ENCODE results near the gene CHCHD4.
"Not testable (repeated sequence)": the region's sequence is repeated elsewhere in the genome, so short reads cannot be mapped to it uniquely, and the experiment has no call there.

CHCHD4 gene

DNA sequence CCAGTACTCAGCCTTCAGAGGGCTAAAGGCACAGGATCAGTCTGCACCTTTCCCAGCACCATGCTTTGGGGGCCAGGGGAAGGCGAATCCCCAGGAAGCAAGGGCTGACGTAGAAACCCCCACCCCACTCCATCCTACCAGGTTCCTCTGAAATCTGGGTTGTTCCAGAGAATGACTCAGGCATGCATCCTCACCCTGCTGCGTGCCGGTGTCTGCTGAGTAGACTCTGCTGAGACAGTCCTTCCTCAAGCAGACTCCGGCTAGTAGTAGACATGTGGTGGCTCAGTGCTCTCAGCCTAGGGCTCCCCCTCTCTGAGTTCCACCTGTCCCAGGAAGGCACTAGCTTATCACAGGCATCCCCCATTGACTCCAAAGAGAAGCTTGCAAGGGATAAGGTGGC, 9.2 kb upstream of the CHCHD4 start:
- no peak for DNase-seq

DNA sequence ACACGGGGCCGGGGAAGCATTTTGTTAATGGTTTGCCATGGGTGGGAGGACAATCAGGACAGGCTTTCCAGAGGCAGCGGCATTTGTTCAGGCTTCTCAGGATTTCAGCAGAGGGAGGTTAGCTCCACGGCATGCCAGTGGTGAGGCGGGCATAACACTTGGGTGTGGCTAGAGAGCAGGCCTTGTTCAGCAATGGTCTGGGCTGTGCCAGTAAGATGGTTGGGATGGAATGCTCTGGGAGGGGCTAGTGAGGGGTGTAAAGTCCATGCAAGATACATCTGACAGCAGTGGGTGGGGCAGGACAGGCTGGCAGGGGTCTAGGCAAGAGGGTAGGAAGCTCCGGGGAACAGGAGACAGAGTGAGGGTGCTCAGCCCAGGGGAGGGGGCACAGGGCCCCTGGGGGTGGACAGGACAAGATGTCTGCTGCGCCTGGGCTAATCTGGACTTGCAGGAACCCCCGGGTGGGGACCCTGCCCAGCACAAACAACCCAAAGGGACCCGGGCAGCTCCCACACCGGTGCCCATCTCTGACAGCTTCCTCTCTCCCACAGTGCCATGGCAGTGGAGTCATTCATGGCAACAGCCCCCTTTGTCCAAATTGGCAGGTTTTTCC, 8.6 kb upstream of the CHCHD4 start:
- no peak for DNase-seq

DNA sequence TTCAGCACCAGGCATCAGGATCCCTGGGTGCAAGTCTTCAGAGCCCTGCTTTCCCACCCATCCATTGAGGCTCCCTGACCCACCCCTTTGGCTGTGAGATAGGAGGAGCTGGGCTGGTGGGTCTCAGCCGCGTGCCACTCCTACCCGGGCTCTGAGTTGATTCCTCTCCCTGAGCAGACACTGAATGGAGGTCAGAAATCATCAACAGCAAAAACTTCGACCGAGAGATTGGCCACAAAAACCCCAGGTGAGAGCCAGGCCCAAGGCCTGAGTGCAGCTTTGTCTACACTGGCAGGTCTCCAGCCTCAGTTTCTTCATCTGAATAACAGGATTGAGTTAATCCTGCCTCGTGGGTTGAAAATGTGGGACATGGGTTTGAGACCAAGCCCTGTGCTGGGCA, 8.0 kb upstream of the CHCHD4 start:
- no peak for DNase-seq

DNA sequence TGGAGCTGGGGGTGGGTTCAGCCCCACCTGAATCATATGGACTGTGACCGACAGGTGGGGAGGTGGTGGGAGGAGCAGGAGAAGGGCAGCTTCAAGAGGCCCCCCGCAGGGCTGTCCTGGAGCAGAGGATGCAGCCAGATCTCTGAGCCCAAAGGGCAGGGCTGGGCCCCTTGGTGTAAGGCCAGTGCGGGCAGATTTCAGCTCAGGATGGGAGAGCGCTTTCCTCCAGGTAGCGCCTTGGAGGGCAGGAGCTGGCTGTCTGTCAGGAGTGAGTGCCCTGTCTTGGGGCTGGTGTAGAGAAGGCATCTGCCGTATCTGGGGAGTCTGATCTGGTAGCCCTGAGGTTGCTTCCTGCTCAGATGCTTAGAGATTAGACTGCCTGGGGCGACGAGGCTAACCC, 7.5 kb upstream of the CHCHD4 start:
- DNase-seq = no peak

DNA sequence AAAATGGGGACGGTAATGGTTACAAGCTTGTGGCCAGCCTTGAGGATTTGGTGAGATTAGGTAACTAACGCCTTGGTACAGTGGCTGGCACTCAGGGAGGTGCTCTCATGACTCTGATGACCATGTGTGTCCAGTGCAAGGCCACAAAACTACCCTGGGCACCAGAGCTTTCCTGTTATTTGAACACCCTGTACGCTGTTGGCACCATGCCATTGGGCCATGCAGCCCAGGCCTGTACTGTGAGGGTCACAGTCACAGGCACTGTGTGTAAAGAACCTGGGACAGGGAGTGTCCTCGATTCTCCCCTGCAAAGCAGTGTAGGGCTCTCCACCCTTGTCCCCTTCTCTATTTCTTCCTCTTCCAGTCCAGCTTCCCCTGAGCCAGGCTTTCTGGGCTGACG, 6.5 kb upstream of the CHCHD4 start:
- DNase-seq = no peak

DNA sequence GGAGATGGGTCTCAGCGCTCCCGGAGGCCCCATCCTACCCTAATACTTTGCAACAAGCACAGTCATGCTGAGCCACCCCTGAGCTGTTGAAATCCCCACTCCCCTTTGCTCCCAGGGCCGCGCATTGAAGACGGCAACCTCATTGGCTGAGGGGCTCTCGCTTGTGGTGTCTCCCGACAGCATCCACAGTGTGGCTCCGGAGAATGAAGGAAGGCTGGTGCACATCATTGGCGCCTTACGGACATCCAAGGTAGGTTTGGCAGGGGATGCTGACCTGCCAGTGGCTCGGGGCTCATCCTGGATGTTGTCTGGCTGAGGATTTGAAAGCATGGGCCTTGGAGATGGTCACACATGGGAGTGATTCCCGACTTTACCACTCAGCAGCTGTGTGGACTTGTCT, 6.0 kb upstream of the CHCHD4 start:
- DNase-seq = no peak

DNA sequence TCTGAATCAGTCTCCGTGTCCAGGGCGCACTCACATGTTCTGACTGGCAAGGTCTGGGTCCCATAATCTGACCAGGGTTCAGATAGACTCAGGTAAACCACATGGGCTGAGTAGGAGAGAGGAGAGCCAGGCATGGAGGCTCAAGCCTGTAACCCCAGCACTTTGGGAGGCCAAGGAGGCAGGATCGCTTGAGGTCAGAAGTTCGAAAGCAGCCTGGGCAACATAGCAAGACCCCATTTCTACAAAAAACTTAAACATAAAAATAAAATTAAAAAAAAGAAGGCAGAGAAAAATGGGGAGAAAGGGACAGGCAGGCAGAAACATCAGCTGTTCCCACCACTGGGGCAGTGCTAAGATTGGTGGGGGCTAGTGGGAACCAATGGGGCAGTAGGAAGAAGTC, 5.6 kb upstream of the CHCHD4 start:
- no peak for DNase-seq

DNA sequence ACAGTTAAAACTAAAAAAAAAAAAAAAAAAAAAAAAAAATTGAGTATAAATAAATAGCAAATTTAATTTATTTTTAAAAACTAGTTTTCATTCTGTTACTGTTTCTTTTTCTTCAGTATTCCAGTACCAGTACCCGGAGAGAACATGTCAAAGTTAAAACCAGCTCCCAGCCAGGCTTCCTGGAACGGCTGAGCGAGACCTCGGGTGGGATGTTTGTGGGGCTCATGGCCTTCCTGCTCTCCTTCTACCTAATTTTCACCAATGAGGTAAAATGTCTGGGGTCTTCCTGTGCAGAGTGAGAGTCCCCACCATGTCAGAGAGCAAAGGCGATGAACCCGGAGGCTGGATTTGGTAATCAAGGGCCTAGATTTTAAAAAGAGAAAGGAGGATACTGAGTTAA, 4.6 kb upstream of the CHCHD4 start:
- no peak for DNase-seq

DNA sequence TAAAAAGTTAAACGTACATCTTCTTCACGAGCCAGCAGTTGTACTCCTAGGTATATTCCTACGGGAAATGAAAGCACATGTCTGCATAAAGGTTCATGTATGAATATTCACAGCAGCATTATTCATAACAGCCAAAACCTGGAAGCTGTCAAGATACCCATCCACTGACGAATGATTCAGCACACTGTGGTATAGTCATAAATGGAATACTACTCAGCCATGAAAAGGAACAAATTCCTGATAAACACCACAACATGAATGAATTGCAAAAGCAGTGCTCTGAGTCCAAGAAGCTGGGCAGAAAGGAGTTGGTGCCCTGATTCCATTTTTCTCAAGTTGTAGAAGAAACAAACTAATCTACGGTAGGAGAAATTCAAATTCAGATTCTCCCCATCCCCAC, 4.1 kb upstream of the CHCHD4 start:
- no peak for DNase-seq

DNA sequence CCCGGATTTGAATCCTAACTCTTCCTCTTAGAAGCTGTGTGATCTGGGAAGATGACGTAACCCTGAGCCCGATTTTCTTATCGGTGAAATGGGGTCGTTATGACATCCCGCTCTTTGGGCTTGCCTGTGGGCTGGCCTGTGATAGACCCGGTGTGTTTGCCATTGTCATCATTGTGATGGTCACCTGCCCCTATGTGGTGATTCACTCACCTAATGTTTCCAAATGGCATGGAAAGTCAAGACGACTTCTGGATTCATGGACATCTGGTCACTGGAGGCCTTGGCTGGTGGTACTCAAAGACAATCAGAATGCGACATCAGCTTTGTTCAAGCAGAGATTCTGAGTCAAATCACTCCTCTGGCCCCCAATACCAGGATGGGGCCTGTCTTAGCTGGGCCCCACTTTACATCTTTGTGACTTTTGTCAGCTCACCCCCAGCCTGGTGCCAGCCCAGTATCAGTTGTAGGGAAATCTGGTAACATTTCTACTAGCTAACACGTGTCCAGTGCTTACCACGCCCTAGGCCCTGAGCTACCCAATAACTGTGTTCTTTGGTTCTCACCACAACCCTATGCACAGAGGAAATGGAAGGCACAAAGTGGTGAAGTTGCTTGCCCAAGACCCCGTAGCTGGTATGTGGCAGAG, 3.0 kb upstream of the CHCHD4 start:
- no peak for DNase-seq

DNA sequence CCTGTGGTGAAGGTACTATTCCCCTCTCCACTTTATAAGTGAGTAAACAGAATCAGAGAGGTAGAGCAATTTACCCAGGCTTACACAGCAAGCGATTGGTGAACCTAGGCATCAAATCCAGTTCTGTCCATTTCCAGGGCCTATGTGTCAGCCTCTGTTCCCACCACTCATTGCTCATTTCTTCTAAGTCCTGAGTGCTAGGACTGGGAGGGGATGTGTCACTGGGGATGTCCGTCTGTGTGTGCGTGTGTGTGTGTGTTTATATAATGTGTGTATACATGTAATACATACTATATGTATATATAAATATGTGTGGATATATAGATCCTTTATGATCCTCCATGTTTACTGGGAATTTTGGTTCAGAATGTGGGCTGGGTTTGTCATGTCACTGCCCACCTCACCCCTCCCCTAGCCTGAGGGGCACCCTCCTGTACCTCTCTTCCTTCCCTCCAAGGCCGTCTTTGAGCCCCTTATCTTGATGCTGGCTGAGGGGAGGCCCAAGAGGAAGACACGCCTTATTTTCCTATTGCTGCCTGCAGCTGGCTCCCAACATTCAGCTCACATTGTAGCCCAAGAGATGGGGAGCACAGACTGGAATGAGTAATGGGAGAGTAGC, 2.3 kb upstream of the CHCHD4 start:
- DNase-seq = no peak

DNA sequence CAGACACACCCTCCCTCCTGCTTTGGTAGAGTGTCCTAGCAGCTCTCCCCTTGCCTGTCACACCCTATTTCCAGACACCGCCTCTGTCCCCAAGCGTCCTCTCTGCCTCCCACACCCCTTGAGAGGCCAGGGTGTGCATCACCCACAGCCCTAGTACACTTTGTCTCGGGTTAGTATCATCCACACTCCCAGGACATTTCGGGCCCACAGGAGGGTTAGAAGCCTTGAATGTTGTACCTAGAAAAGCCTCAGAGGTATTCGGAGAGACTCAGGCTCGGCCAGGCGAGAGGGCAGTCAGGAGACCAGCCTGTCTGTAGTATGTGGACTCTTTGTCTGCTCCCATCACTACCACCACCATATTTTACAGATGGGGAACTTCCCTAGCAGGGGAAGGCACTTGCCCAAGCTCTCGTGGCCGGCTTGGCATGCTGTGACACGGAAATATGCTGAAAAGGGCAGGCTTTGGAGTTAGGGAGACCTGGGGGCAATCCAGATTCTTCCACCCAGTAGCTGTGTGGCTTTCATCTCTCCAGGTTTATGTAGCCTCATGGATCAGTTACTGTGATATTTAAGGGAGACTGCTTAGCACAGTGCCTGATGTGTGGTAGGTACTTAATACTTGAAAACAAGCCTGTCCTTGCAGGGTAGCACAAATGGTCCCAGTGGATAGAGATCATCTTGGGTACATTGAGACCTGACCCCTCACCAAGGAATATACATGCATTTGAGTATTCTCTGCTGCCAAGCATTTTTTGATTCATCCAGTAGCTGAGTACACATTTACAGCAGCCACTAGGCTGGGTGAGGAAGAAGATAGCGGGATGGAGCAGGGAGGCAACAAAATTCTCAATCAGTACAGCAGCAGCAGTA, 1.6 kb upstream of the CHCHD4 start:
- peak; percentile 33 for DNase-seq

DNA sequence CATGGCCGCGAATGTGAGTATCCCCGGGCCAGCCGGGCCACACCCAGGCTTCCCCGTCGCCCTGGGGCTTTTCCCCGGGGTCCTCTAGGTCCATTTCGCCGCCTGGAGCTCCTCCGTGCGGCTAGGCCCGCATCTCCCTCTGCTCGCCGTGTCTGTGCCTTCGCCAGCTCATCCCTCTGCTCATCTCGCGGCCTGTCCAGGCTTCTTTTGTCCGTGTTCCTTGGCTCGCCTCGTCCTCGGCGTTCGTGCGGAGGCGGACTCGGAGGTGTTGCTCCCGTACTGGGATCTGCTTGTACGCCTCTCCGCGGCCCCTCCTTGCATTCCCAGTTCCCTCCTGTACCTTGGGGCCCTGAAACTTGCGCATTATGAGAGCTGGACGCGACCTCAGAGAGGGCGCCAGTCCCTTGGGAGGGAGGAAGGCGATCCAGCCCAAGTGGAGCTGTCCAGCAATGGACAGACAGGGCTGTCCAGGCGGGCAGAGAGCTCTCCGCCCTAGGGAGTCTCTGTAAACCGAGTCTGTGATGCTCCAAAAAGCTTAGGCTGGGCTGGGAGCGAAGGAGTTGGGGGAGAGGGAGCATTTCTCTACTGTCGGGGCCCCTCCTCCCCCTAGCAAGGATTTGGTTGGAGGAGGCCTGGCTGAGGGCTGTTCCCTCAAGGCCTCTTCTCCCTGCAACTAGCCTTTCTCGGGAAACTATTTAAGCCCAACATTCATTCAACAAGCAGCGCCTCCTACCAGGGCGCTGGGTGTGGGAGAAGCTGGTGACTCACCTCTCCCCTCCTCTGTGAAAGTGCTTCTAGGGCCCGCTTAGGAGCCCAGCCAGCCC, 735 bp upstream of the CHCHD4 start:
- peak; percentile 76 for DNase-seq

DNA sequence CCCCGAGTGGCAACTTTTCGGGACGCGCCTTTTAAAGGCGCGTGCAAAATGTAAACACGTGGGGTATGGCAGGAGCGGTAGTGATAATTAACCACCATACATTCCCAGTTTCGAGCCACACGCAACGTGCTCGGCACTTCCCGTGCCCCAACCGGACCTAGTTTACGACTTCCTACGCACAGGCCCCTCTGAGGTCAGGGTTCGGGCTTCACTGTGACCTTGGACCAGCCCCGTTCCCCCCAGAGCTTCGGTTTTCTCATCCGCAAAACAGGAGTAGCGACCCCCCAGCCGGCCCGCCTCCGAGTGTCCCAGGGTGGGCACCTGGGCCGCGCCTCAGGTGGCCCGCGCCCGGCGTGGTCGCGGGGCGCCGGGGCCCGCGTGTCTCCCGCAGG, 451 bp downstream of the CHCHD4 start:
- peak; percentile 71 for DNase-seq

DNA sequence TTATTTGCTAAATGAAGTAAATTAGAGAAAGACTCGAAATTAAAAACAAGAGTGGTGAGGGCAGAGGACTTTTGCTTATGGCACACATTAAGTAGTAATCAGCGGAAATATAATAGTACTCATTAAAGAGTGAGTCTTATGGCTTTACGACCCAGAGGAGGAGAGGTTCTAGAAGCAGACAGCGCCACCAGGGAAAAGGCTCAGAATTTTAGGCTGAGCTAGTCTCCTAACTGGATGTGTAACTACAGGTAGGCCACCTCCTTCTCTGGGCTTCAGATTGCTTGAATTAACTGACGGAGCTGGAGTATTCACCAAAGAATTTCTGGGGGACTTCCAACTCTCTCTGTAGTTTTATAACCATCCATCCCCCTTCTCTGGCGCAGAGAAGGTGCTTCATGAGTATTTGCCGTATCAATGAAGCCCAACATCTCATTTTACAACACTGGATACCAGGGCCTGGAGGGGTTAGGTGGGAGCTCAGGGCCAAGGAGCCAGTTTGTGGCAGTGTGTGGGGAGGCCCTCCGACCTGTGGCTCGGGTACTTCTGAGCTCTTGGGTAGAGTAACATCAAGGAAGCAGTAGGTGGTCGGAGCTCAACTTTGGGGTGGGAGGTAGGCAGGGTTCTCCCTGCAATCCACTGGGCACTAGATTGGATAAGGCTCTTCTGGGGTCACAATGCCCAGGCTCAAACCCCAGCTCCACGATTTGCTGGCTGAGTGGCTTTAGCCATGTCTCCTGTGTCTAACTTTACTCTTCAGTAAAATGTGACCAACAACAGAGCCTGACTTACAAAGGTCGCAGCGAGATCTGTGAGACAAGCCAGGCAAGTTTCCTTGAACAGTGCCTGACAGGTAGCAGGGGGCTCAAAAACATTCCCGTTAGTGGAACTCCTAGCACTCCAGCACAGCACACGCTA, 1.1 kb downstream of the CHCHD4 start:
- DNase-seq = no peak

DNA sequence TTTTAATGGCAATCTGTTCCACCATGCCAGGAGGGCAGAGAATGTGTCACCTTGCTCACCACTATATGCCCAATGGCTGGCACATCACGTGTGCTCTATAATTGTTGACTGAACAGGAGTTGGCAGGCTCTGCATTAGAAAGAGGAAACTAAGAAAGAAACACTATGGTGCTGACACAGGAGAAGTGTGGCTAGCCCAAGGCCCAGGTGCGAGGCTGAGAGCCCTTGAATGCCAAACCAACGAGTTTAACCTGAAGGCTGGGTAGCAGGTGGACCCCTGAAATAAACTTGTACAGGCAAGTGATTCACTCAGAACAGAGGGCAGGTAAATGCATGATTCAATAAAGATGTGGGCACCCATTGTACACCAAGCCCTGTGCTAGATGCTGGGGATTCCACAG, 2.4 kb downstream of the CHCHD4 start:
- no peak for DNase-seq

DNA sequence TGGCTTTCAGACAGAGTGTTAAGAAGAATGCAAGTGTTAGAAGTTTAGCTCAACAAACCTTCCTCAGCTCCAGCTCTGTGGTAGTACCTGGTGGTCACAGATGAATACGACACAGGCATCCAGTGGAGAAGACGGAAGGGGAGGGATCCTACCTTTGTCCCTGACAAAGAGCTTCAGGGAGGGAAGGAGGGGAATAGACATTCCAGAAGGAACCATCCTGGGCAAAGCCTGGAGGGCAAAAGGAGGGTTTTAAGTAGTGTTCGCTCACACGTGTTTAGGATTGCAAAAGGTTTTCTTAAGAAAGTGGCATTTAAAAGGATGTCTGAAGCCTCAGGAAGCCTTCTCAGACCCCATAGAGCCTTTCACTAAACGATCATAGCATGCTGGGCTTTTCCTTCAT, 2.8 kb downstream of the CHCHD4 start:
- no peak for DNase-seq

DNA sequence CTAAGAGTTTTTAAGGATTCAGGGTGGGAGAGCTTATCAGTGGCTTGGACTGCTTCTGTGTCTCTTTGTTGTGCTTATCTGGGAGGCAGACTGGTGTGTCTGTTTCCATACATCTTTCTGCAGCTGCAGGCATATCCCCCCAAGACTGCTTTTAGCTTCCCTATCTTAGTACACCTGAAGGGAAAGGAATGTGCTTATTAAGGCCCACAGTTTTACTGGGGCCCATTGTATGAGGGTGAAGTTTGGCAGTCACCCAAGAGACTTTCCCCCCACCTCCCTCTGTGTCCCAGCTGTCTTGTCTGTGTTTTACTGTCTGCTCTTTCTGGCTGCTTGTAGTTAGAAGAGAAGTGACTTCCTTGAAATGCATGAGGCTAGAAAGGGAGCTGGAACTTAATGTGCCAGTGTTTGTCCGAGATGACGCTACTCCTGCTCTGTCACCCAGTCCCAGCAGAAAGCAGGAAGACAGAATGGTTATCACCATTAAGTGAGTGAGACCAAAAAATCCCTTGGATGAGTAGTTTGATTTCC, 3.7 kb downstream of the CHCHD4 start:
- not testable (repeated sequence) for DNase-seq

DNA sequence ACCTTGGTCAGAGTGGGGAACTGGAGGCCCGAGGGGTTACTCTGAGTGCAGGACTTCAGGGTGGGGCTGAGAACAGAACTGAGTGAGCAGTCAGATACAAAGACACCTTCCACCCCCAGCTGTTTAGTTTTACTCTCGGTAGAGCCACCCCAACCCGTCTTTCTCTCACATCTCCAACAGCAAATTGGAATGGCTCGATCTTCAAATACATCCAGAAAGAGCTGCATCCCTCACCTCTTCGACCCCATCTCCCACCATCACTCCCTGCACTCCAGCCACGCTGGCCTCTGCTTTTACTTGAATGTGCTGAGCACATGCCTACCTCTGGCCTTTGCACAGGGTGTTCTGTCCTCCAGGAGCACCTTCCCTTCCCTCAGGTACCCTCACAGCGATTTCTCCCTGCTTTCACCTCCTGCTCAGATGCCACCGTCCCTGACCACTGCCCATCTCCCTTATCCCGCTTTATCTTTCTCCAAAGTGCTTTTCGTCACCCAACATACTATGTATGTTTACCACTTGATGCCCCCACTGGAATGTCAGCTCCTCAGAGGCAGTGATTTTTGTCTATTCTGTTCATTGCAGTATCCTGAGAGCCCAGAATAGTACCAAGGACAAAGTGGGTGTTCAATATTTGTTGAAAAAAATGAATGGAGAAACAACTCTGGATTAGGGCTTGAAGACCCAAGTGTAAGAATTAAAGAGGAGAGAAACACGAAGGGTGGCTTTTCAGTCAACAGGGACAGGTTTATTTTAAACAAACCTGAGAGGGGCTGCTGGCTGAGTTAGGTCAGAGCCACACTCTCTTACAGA, 4.4 kb downstream of the CHCHD4 start:
- DNase-seq = no peak

DNA sequence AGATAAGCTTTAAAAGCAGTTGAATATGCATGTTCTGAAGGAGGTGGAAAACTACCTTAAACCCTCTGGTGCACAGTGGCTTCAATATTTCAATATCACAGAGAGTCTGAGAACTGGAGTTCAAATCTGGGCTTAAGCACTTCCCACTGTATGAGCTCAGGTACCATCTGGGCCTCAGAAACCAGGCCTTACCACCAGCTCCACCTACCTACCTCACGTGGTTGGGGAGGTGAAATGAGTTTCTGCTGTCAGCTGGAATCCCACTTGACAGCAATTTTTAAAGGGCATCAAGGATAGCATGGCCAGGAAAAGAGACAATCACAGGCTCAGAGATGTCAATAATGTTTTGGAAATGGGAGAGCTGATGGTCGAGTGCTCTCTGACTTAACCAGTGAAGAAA, 5.0 kb downstream of the CHCHD4 start:
- no peak for DNase-seq
